GM21717 (cell line): ENCODE measurements around the gene PTPN5.

Experiments used
- ATAC-seq: cut with Tn5 transposase; IDR thresholded peaks from one replicate; pipeline ENCODE4 v1.9.1; 2021; ENCODE audit warnings: mild to moderate bottlenecking, moderate library complexity; ENCODE audit not compliant: unreplicated experiment

Gene PTPN5

GRCh38 chr11:18773681-18774080 lies 17.9 kb downstream of the PTPN5 start:
- ATAC-seq = no peak

GRCh38 chr11:18773104-18773503 lies 18.5 kb downstream of the PTPN5 start:
- ATAC-seq = no peak

GRCh38 chr11:18772211-18772610 lies 19.4 kb downstream of the PTPN5 start:
- no peak for ATAC-seq

GRCh38 chr11:18771266-18772035 lies 20.1 kb downstream of the PTPN5 start:
- no peak for ATAC-seq

GRCh38 chr11:18770479-18771125 lies 21.0 kb downstream of the PTPN5 start:
- ATAC-seq = no peak

- ATAC-seq = peak; percentile 45
These were observed 21.7 kb downstream of the PTPN5 start for GRCh38 chr11:18769802-18770456.

GRCh38 chr11:18768978-18769377 lies 22.6 kb downstream of the PTPN5 start:
- no peak for ATAC-seq

- ATAC-seq = peak; percentile 93
These were observed 23.1 kb downstream of the PTPN5 start for GRCh38 chr11:18768472-18768901.

- no peak for ATAC-seq
These were observed 25.6 kb downstream of the PTPN5 start for GRCh38 chr11:18766015-18766414.

GRCh38 chr11:18765554-18765953 lies 26.0 kb downstream of the PTPN5 start:
- no peak for ATAC-seq

- no peak for ATAC-seq
These were observed 29.9 kb downstream of the PTPN5 start for GRCh38 chr11:18761741-18762140.

- ATAC-seq = no peak
These were observed 30.5 kb downstream of the PTPN5 start for GRCh38 chr11:18761144-18761543.

GRCh38 chr11:18757811-18758210 lies 33.8 kb downstream of the PTPN5 start:
- ATAC-seq = no peak

- ATAC-seq = no peak
These were observed 34.7 kb downstream of the PTPN5 start for GRCh38 chr11:18756889-18757288.

GRCh38 chr11:18754308-18754707 lies 37.3 kb downstream of the PTPN5 start:
- ATAC-seq = no peak

GRCh38 chr11:18752502-18752901 lies 39.1 kb downstream of the PTPN5 start:
- ATAC-seq = no peak

- ATAC-seq = no peak
These were observed 40.7 kb downstream of the PTPN5 start for GRCh38 chr11:18750944-18751343.

- ATAC-seq = no peak
These were observed 41.8 kb downstream of the PTPN5 start for GRCh38 chr11:18749681-18750319.

GRCh38 chr11:18748766-18749365 lies 42.7 kb downstream of the PTPN5 start:
- no peak for ATAC-seq

GRCh38 chr11:18745251-18745650 lies 46.3 kb downstream of the PTPN5 start:
- no peak for ATAC-seq

GRCh38 chr11:18743900-18744514 lies 47.6 kb downstream of the PTPN5 start:
- ATAC-seq = no peak
